NCI-H748 (cell line): ENCODE results near the gene LPGAT1.

Experiments used
- DNase-seq: peaks from one replicate; lab custom pipeline; 2025; ENCODE audit not compliant: unreplicated experiment; lab: John Stamatoyannopoulos, UW

The LPGAT1 gene

DNA sequence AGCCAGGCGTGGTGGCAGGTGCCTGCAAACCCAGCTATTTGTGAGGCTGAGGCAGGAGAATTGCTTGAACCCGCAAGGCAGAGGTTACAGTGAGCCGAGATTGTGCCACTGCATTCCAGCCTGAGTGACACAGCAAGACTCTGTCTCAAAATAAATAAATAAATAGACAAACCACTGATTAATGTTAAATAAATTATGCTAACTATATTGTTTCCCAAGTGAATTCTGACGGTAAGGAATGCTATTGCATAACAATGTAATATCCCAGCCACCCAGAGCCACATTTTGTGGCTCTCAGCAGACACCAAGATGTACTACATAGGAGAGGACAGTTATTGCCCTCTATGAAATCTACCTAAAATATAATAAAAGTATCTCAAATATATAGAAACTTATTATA lies 55.4 kb downstream of the LPGAT1 start:
- no peak for DNase-seq

- no peak for DNase-seq
Measured at GRCh38 chr1:211764701-211765100, 65.9 kb downstream of the LPGAT1 start.

- DNase-seq = no peak
Measured at GRCh38 chr1:211762206-211762605, 68.4 kb downstream of the LPGAT1 start.

GRCh38 chr1:211761400-211761799 lies 69.2 kb downstream of the LPGAT1 start:
- no peak for DNase-seq

DNA sequence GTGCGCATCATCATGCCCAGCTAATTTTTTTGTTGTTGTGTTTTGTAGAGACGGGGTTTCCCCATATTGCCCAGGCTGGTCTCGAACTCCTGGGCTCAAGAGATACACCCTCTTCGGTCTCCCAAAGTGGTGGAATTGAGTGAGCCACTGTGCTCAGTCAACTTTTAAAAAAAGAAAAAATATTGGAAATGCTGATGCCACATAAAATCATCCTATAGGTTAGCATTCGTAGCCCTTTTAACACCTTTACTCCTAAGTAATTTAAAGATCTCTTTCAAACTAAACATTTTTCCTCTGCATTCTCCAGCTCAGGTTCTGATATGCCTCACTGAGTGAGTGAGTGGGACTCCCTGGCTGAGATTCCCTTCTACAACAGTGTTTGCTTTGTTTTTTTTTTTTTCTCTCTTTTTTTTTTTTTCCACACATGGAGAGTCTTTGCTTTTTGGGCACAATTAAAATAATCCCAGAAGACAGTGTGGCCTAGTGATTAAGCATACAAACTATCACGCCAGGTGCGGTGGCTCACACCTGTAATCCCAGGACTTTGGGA lies 74.0 kb downstream of the LPGAT1 start:
- DNase-seq = no peak

DNA sequence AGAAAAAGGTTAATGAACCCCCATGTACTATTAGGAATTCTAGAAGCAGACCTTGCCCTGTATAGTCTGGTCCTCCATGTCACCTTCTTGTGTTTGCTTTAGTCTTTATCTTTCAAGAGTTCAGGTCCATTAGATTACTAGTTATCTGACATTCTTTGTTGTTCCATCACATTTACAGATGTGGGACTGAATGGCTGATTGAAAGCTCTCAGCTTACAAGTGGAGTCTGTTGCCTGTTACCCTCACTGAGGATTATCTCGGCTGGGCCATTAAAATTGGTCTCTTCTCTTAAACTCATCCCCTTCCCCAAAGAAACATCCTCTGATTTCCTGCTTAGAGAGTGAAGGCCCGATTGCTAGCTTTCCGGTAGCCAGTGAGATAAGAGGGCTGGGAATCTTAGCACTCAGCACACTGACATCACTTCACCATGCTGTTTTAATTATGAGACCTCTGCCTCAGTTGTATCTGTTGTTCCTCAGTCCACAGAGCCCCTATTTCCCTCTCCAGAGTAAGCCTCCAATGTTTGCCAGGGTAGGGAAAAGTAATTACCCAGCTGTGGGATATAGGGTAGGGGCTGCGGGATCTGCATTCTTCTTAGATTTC lies 76.8 kb downstream of the LPGAT1 start:
- DNase-seq = no peak

DNA sequence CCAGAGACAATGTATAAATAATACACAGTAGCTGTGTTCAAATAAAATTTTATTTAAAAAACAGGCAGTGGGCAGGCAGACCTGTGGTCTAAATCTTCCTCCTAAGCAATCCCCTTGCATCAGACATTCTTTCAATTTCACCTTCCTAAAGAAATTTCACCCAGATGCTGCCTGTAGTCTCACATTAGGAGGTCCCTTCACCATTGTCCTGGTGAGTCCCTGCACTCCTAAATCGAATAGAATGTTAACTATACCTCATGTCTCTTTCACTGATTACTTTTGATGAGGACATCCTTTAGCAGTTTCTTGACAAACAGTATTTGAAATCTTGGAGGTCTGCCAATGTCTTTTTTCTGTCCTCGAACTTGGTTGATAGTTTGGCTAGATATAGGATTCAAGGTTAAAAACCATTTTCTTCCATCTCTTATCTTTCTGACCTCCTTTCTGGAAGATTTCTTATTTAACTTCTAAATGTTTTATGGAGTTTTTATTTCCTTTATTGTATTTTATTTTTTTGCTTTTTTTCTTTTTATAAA lies 77.5 kb downstream of the LPGAT1 start:
- DNase-seq = no peak

DNA sequence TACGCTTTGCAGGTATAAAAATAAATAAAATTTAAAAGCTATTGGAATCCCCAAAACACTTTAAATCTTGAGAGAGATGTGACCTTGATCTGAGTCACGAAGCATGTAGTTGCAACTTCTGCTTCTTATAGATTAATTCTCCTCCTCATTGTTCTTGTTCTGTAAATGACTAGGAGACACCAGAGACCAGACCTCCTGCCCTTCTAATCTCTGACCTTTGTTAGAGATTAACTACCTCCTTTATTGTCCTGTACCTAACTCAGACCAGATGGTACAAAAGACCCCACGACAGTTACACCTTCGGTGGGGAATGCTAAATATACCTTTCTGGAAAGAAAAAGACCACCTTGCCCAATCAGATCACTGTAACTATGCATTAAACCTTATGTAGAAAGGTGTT lies 78.2 kb downstream of the LPGAT1 start:
- no peak for DNase-seq

- DNase-seq = no peak
Measured at GRCh38 chr1:211751438-211751837, 79.1 kb downstream of the LPGAT1 start.

- DNase-seq = no peak
Measured at GRCh38 chr1:211750599-211750998, 80.0 kb downstream of the LPGAT1 start.

GRCh38 chr1:211749251-211749650 lies 81.3 kb downstream of the LPGAT1 start:
- DNase-seq = no peak

DNA sequence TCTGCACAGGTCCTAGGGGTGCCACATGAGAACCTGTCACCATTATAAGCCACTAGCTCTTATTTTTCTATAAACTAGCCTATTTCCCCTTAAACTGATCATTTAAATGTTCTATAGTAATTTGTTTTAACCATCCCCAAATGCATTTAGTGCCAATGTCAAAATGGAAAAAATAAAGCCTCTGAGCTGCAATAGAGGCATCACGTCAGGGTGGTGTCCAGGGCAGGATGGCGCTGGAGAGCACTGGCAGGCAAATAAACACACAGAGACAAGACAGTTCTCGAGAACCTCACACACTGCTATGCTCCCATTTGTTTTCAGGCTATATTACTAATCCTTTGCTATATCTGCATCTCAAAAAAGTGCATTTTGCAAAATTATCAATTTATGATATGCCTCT lies 81.8 kb downstream of the LPGAT1 start:
- no peak for DNase-seq

GRCh38 chr1:211742889-211743529 lies 87.6 kb downstream of the LPGAT1 start:
- DNase-seq = no peak

GRCh38 chr1:211742272-211742671 lies 88.3 kb downstream of the LPGAT1 start:
- DNase-seq = no peak

GRCh38 chr1:211741788-211742187 lies 88.8 kb downstream of the LPGAT1 start:
- no peak for DNase-seq

GRCh38 chr1:211741116-211741515 lies 89.4 kb downstream of the LPGAT1 start:
- no peak for DNase-seq

- DNase-seq = no peak
Measured at GRCh38 chr1:211739671-211740411, 90.7 kb downstream of the LPGAT1 start.

- DNase-seq = no peak
Measured at GRCh38 chr1:211738691-211739301, 91.8 kb downstream of the LPGAT1 start.

DNA sequence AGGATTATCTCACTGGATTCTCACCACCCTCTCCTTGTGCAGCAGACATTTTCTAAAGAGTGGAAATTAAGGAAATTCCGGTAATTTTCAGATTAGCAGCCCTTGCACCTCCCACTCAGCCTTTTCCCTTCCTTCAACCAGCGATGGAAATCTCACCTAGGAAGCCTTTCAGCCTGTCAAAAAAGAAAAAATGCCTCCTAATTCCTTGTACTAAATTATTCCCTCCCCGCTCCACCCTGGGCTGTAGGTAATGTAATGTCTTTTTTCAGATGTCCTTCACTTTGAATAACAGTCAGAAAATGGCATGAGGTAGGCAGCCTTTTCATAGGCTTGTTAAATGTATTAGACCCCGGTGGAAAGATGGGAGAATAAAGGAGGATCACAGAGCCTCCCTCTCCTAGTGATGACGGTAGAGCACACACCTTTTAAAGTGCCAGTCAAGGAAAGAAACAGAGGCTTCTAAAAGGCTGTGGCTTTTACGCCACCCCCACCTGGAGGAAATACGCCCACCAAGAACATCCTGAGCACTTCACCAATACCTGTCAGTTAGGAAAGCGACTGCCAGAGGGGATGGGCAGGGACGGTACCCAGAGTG lies 92.4 kb downstream of the LPGAT1 start:
- DNase-seq = no peak

DNA sequence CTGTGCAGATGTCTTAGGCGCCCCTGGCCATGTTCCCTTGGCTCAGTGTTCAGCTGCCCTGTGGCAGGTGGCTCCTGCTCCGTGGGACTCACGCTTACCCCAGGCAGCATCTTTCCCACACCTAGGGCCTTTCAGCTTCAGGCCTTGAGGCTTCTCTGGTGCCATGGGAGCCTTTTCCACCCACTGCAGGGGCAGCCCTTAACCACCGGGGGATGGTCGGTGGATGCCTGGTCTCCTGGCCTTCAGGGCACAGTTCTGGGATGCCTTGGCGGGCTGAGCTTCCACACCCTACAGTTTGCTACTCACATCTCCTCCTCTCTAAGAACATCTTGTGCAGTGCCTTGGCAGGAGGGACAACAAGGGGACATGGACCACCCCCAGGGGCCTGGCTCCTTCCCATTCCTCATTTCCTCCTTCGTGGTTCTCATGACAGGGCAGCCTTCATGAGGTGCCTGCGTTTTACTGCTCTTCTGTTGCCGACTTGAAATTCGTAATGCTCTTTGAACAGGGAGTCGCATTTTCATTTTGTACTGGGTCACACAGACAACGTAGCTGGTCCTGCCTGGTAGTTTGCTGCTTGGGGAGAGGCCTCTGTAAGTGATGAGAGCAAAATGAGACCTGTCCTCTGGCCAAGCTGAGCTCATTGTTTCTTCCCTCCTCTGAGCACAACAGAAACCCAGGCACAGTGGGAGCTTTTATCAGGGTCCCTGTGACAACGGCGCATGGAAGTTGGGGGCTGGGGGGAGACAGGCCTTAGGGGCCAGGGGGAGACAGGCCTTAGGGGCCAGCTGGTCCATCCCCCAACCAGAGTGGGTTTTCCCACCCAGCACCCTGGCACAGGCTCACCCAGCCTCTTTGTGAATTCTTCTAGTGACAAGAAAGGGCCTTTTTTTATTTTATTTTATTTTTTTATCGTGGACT lies 93.2 kb downstream of the LPGAT1 start:
- DNase-seq = no peak
